BE2C (cell line): ENCODE measurements around the gene GDF2.

Experiments
- DNase-seq: peaks from one replicate; pipeline ENCODE4 v3.0.0-alpha.2; 2020
- H3K27me3 ChIP-seq: fragments of 250-450 bp; sonication (Bioruptor Pico); 2 replicates; pipeline ENCODE4 v1.5.1; 2020; ENCODE audit warnings: mild to moderate bottlenecking
- H3K36me3 ChIP-seq: fragments of 250-450 bp; sonication (Bioruptor Pico); 2 replicates; pipeline ENCODE4 v1.5.1; 2020; ENCODE audit warnings: mild to moderate bottlenecking
- H3K4me1 ChIP-seq: fragments of 250-450 bp; sonication (Bioruptor Pico); 2 replicates; pipeline ENCODE4 v1.5.1; 2020
- H3K4me3 ChIP-seq: 2 replicates; pipeline ENCODE4 v1.5.1; 2011; ENCODE audit warnings: low read depth, low read length
- H3K9me3 ChIP-seq: fragments of 250-450 bp; sonication (Bioruptor Pico); 2 replicates; pipeline ENCODE4 v1.5.1; 2020
- TF ChIP-seq, protein P1 (sequence below): IDR thresholded peaks from 2 replicates; pipeline ENCODE4 v1.5.1; 2012; ENCODE audit warnings: mild to moderate bottlenecking, low read depth, low read length

GDF2 gene

DNA sequence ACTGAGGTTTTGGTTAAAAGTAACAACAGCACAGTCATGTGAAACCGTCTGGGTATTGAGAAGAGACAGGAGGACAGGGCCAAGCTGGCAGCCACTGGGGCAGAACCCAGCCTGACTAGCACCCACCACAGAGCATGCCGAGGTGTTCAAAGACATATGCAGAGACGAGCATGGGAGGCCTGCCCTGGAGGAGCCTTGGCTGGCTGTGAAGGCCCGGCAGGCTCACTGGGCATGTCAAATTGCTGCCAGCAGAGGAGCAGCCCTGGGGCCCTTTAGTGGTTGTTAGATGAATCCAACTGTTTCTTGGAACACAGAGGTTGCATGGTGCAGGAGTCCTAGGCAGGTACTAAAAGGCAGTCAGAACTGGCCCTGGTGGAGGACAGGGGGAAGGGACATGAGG, 5.0 kb upstream of the GDF2 start:
- TF ChIP-seq, protein P1, sequence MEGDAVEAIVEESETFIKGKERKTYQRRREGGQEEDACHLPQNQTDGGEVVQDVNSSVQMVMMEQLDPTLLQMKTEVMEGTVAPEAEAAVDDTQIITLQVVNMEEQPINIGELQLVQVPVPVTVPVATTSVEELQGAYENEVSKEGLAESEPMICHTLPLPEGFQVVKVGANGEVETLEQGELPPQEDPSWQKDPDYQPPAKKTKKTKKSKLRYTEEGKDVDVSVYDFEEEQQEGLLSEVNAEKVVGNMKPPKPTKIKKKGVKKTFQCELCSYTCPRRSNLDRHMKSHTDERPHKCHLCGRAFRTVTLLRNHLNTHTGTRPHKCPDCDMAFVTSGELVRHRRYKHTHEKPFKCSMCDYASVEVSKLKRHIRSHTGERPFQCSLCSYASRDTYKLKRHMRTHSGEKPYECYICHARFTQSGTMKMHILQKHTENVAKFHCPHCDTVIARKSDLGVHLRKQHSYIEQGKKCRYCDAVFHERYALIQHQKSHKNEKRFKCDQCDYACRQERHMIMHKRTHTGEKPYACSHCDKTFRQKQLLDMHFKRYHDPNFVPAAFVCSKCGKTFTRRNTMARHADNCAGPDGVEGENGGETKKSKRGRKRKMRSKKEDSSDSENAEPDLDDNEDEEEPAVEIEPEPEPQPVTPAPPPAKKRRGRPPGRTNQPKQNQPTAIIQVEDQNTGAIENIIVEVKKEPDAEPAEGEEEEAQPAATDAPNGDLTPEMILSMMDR, result no peak
- H3K27me3 ChIP-seq, result no peaks in the 10 kb centered on the region

DNA sequence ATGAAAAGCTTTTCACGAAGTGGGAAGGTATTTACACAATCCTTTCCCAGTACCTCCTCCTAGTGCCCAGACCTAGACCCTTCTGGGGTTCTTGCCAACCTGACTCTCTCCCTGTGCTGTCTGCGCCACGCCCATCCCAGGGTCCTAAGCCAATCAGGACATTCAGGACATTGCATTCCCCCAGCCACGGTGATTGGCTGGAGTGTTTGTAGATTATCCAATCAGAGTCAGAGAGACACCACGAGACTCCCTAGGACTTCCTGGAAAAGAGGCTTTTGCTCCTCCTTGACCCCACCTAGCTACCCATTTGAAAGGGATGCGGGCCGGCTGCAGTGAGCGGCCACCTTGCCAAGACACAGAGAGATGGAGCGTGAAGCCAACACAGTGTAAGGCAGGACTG, 3.5 kb upstream of the GDF2 start:
- Histone ChIP-seq H3K4me1 (no peaks in the 10 kb centered on the region), H3K36me3 (no peaks in the 10 kb centered on the region), H3K9me3 (no peaks in the 10 kb centered on the region), H3K4me3 (no peak overlapping the region), H3K27me3 (no peaks in the 10 kb centered on the region)
- TF ChIP-seq, protein P1, result no peak
- DNase-seq, result peak; percentile 50

More for the DNA sequence above, 5.0 kb upstream of the GDF2 start:
- Histone ChIP-seq H3K4me1 (no peaks in the 10 kb centered on the region), H3K4me3 (no peak overlapping the region), H3K9me3 (no peaks in the 10 kb centered on the region), H3K36me3 (no peaks in the 10 kb centered on the region)
- DNase-seq, result no peak

DNA sequence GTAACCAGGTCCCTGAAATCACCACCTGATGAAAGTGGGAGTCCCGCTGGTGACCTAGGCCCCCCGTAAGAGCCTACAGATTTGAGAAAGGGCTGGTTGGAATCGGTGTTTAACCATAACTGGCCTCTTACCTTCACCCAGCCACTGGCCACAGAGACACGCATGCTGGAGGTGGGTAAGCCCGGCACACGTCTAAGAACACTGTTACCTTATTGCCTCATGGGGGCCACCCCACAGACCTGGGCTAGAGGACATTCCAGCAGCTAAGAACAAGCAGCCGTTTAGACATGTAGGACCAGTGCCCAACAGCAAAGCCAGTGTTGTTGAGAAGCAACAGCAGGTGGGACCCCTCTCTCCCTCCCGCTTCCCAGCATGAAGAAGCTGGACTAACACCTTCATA, 2.5 kb upstream of the GDF2 start:
- Histone ChIP-seq H3K4me3 (no peak overlapping the region), H3K27me3 (no peaks in the 10 kb centered on the region), H3K4me1 (no peaks in the 10 kb centered on the region), H3K36me3 (no peaks in the 10 kb centered on the region), H3K9me3 (no peaks in the 10 kb centered on the region)
- TF ChIP-seq, protein P1, result no peak
- DNase-seq, result no peak

DNA sequence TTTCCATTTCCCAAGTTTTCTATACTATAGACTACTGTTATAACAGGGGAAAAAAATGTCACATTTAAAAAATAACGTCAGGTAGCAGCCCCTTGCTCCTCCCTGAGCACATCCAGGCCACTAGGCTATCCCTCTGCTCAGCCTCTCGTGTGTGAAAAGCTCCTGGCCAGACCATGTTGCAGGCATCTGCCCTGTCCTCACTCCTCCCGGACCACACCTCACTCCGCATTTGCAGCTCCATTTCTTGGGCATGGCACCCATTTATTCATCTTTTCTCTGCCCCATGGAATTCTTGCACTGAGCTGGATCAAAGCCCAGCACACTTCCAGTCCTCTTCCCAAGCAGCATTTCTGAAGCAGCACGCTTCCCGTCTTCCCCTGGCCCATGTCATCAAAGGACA, 1.4 kb upstream of the GDF2 start:
- H3K27me3 ChIP-seq, result no peaks in the 10 kb centered on the region
- TF ChIP-seq, protein P1, result no peak
- H3K36me3 ChIP-seq, result no peaks in the 10 kb centered on the region
- no peak overlapping the region for H3K4me3 ChIP-seq
- no peaks in the 10 kb centered on the region for H3K4me1 ChIP-seq
- DNase-seq, result no peak
- H3K9me3 ChIP-seq, result no peaks in the 10 kb centered on the region

DNA sequence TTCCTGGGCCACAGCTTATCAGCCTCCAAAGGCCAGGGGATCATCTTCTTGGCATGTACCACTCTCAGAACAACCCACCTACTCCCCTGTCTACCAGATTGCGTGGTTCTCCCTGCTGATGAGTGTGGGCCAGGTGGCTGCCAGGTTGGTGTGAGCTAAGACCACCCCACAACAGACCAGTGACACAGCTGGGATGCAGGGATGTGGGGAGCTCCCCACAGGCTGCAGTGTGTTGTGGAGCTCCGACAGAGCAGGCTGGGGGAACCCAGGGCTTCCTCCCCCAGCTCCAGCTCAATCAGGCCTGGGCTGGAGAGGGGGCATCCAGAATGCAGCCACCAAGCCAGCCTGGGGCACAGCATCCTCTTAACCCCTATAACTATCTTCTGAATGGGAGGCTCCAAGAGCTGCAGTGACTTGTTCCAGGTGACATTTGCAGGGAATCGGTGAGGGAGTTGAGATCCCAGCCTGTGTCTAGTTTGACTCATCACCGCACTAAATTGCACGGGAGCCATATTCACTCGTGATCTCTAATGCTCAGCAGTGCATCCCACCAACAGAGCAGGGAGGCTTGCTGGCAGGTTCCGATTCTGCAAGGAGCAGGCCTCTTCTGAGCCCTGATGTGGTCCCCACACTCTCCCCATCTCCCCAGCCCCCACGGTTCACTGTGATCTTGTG, 596 bp upstream of the GDF2 start:
- Histone ChIP-seq H3K9me3 (no peaks in the 10 kb centered on the region), H3K4me3 (no peak overlapping the region), H3K36me3 (no peaks in the 10 kb centered on the region), H3K4me1 (peaks cover 5% of the 10 kb centered on the region), H3K27me3 (no peaks in the 10 kb centered on the region)
- TF ChIP-seq, protein P1, result no peak
- no peak for DNase-seq

DNA sequence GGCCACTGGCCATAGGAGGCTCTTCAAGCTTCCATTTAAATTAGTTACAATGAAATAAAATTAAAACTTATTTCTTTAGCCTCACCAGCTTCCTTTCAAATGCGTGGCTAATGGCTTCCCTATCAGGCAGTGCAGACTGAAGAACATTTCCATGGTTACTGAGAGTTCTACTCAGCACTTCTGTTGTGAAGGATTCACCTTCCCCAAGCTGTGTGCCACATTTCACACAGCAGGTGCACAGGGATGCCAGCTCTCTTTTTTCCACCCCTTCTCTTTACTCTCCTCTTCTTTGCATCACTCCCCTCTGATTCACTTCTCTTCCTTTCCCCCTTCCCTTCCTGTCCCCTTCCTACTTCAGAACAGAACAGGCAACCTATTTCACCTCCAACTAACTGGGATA, 833 bp downstream of the GDF2 start:
- peaks cover 7% of the 10 kb centered on the region for H3K4me1 ChIP-seq
- H3K27me3 ChIP-seq, result no peaks in the 10 kb centered on the region
- TF ChIP-seq, protein P1, result no peak
- no peaks in the 10 kb centered on the region for H3K9me3 ChIP-seq
- no peak for DNase-seq
- no peaks in the 10 kb centered on the region for H3K36me3 ChIP-seq
- no peak overlapping the region for H3K4me3 ChIP-seq
